Choroid plexus epithelial cell (primary cell): ENCODE data around the gene NADK.
"Not testable (repeated sequence)": the region's sequence is repeated elsewhere in the genome, so short reads cannot be mapped to it uniquely, and the experiment has no call there.

Experiments
- DNase-seq: peaks from one replicate; pipeline ENCODE4 v3.0.0-alpha.2; 2010; ENCODE audit warnings: low read depth
- H3K4me3 ChIP-seq: 2 replicates; pipeline ENCODE4 v1.5.1; 2011; ENCODE audit warnings: low read depth, mild to moderate bottlenecking, control low read depth, low read length, moderate library complexity
- CTCF ChIP-seq: conservative IDR thresholded peaks from 2 replicates; pipeline ENCODE4 v1.5.1; 2011; ENCODE audit warnings: low read depth, mild to moderate bottlenecking, control low read depth, inconsistent platforms, low read length, moderate library complexity

The NADK gene

DNA sequence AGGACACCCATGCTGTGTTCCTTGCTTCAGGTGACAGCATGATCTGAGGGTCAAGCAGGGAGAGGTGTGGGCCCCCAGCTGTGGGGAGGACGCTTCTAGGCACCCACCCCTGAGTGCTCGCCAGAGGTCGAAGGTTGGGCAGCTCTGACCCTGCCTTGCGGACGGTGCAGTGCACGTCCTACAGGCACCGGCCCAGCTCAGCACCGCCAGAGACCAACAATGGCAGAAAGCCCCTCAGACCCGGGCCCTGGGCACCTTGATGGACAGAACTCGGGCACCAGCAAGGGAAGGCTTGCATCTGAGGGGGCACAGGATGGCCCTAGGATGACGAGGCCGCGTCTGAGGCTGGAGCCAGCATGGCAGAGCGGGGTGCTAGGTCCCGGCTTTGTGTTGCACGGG is 24.7 kb downstream of the NADK start:
- TF ChIP-seq CTCF, result no peak
- no peak overlapping the region for H3K4me3 ChIP-seq
- no peak for DNase-seq

DNA sequence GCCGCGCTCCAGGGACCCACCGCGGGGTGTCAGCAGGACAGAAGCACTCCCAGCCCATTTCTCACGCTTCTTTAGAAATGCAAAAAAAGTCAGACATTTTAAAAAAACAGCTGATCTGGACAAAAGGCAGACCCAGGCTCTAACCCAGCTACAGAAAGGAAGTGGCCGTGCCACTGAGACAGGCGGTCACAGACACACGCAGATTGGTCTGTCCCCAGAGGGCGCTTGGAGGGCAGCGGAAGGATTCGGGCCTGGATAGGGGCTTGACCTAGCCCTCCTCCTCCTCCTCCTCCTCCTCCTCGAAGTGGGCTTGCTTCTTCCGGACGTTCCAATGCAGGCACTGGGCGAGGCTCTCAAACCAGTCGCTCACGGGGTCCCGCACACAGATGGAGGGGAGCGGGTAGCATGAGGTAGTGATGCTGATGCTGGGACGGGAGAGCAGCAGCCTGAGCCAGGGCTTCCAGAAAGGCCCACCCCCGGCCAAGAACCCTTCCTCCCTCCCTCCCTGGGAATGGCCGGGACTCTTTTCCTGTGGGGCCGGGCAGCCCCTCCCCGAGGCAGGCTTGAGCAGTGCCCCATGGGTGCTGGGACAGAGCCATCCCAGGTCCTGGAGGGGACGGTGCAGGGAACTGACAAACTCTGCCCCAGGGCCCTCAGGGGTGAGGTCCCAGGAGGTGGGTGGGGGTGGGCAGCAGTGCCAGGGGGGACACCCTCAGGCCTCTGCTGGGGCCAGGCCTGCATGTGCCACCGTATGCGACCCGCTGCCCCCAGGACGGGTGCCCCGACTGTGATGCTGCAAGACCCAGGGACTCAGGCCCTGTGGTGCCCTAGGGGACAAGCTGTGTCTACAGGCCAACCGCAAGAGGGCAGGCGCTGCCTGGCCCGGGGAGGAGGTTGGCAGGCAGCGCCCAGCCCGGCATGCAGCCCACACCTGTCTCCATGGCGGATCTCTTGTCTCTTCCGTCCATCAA is 25.3 kb downstream of the NADK start:
- no peak overlapping the region for H3K4me3 ChIP-seq
- DNase-seq, result no peak
- TF ChIP-seq CTCF, result no peak

- no peak overlapping the region for H3K4me3 ChIP-seq
- no peak for TF ChIP-seq CTCF
These were observed 26.1 kb downstream of the NADK start for GRCh38 chr1:1752190-1752589.

DNA sequence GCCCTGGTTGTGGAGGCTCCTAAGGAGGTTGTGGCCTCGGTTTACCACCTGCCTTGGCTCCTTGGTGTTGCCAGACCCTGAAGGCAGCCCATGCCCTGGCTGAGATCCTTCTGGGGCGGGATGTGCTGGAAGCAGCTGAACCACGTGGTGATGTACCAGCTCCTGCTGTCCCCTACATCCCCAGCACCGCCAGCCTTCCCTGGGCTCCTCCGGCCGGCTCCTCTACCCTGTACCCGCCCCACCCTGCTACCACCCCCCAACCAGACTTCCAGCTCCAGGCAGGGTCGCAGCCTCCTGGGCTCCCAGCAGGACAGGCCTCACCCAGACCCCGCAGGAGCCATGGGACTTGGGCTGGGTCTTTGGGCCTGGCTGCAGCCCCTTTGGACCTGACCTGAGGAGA is 28.3 kb downstream of the NADK start:
- not testable (repeated sequence) for DNase-seq

More at GRCh38 chr1:1752190-1752589, 26.1 kb downstream of the NADK start:
- no peak for DNase-seq

GRCh38 chr1:1748686-1749321 is 29.5 kb downstream of the NADK start:
- H3K4me3 ChIP-seq, result no peak overlapping the region
- DNase-seq, result peak; percentile 8
- no peak for TF ChIP-seq CTCF

More for the DNA sequence above, 28.3 kb downstream of the NADK start:
- H3K4me3 ChIP-seq, result not testable (repeated sequence)

DNA sequence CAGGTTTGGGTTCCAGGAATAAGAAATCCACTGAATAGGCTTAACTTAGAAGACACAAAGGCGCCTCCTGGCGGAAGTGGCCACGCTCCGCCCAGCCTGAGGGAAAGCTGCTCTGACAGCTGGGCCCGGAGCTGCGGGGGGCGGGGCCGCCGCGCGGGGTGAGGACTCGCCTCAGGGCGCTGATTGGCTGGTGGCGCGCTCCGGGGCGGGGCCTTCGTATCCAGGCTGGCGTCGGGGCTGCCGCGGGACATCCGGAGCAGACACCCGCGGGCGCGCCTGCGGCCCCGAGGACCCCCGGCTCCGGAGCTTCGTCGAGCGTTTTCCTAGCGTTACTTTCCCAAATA is 31.7 kb downstream of the NADK start:
- H3K4me3 ChIP-seq, DNase-seq: not testable (repeated sequence)

DNA sequence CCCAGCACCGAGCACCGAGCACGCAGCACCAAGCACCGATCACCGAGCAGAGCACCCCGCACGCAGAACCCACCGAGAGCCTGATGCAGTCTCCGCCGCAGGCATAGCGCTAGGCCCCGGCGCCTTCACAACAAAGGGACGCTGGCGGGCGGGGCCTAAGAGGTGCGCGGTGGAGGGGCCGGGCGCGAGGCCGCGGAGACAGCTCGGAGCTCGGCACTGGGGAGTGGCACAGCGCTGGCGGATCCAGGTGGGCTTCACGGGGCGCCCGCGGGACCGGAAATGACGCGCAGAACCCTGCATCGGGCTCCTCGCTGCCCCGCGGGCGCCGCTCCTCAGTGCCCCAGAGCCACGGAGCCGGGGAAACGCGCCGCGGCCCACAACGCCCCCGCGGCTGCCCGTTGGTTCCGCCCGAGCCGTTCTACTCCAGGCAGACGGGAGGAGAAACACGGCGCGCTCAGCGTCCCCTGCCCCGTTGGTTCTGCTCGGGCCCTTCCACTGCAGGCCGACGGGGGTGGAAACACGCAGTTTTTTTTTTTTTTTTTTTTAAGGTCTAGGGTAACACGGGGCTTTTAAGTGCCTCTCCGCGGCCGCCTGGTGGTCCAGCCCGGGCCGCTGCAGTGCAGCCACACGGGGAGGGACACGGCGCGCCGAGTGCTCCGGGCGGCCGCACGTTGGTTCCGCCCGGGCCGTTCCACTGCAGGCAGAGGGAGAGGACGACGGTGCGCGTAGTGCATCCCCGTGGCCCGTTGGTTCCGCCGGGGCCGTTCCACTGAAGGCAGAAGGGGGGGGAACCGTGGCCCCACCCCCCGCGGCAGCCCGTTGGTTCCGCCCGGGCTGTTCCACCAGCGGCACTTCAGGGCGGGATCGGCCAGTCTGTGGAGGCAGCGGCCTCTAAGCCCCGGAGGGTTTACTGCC is 32.4 kb downstream of the NADK start:
- peak; percentile 30 for DNase-seq

GRCh38 chr1:1742529-1742928 is 35.7 kb downstream of the NADK start:
- DNase-seq, H3K4me3 ChIP-seq: not testable (repeated sequence)

More for the DNA sequence above, 32.4 kb downstream of the NADK start:
- H3K4me3 ChIP-seq, result peak overlapping the region; percentile 52

- peak; percentile 98 for DNase-seq
- H3K4me3 ChIP-seq, result not testable (repeated sequence)
These were observed 37.3 kb downstream of the NADK start for GRCh38 chr1:1741013-1741412.

DNA sequence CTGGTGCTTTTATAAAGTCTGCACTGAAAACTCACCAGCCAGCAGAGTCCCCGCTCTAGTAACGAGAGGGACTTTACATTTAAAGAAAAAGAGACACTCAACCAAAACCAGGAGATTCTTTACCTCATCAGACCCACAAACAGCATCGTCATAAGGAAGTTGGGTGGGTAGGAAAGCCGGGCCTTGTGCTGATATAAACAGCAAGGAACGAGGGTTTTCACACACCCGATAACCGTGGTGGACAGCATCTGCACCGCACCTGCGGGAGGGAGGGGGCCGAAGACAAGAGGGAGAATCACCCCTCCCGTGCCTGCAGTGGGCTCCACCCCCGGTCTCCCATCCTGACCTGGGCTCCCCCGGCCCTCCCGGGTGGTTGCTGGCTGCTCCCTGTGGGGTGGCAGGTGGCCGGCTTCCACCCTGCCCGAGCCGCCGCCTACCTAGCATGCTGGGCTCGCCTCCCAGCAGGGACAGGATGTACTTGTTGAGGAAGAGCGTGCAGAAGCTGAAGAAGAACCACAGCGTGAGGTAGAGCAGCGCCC is 39.4 kb downstream of the NADK start:
- H3K4me3 ChIP-seq, DNase-seq: not testable (repeated sequence)

- H3K4me3 ChIP-seq, DNase-seq: not testable (repeated sequence)
These were observed 40.3 kb downstream of the NADK start for GRCh38 chr1:1737675-1738590.
